Mucosa of descending colon (tissue), 3 donors: ENCODE data around the gene HEXIM1. TPM values are rescaled to one million over a fixed set of nuclear protein-coding genes. Genes with fewer than 3 reads are reported as not detected.
A peak's percentile ranks its signal among the peaks of the same experiment; 100 is the strongest.

Experiments
- ATAC-seq: fragments of 200-7000 bp; cut with Tn5 transposase; one replicate; pipeline ENCODE4 v1.9.1; 2020; ENCODE audit warnings: mild to moderate bottlenecking, moderate library complexity
- DNase-seq, 3 donors: peaks; one replicate each; pipeline ENCODE4 v3.0.0-alpha.2; 2020
- H3K36me3 ChIP-seq: fragments of 200-600 bp; one replicate; pipeline ENCODE4 v1.8.0; 2021; ENCODE audit warnings: low read depth, mild to moderate bottlenecking
- H3K4me1 ChIP-seq: fragments of 200-600 bp; one replicate; pipeline ENCODE4 v1.8.0; 2021; ENCODE audit warnings: low read depth, mild to moderate bottlenecking
- H3K4me3 ChIP-seq: fragments of 200-600 bp; one replicate; pipeline ENCODE4 v1.8.0; 2021; ENCODE audit warnings: mild to moderate bottlenecking
- H3K9me3 ChIP-seq: fragments of 200-600 bp; one replicate; pipeline ENCODE4 v1.8.0; 2021; ENCODE audit warnings: mild to moderate bottlenecking
- CTCF ChIP-seq: fragments of 200-600 bp; IDR thresholded peaks from one replicate; pipeline ENCODE4 v1.8.0; 2022; ENCODE audit warnings: antibody characterized with exemption, mild to moderate bottlenecking
- intact Hi-C, 2 donors: fragments of 100-400 bp; cut with DNase I in 1 of 2; cut with micrococcal nuclease in 1 of 2; formaldehyde crosslinking; loops; one replicate each; pipeline versions ENCODE4 v1.11.0 to v1.11.1; 2022; cut with DNase I, micrococcal nuclease
- total RNA-seq, 3 donors: library from RNA; stranded (reverse); fragmentation: NEBNext Ultra II Directional in 2 of 3; extraction: Animal tissue kit (Norgen Biotek cat#: 25700) in 2 of 3; gene quantifications; one replicate each; pipeline versions ENCODE4 v1.2.1 to v1.2.4, GENCODE V29; 2021 to 2023
- donor health status: DM: no; HTN: no; CAD: no; lungs with moderate emphysema.
- donor health status: DM: no; HTN: no; CAD: no.
- donor health status: DM: no; HTN: yes; CAD: no.

HEXIM1 gene
- total RNA-seq, 3 donors from 2014 or later = 36.7 to 98.2 (median 37.0) TPM

GRCh38 chr17:45170280-45170930 is 22.1 kb downstream of the HEXIM1 start:
- no peak for TF ChIP-seq CTCF
- no peak for ATAC-seq
- Histone ChIP-seq H3K36me3 (no peaks in the 10 kb centered on the region), H3K4me1 (peaks cover 27% of the 10 kb centered on the region), H3K4me3 (no peak overlapping the region), H3K9me3 (no peaks in the 10 kb centered on the region)
- DNase-seq = no peak
- intact Hi-C loops = no loop called here

GRCh38 chr17:45170931-45171337 is 22.7 kb downstream of the HEXIM1 start:
- peak; percentile 49 to 72 (median 50) for DNase-seq
- Histone ChIP-seq H3K4me3 (no peak overlapping the region), H3K4me1 (peaks cover 29% of the 10 kb centered on the region), H3K9me3 (no peaks in the 10 kb centered on the region), H3K36me3 (no peaks in the 10 kb centered on the region)
- intact Hi-C loops = no loop called here
- no peak for TF ChIP-seq CTCF
- ATAC-seq = peak; percentile 60

- TF ChIP-seq CTCF = no peak
- peaks cover 35% of the 10 kb centered on the region for H3K4me1 ChIP-seq
Observed at GRCh38 chr17:45171338-45172231, 23.3 kb downstream of the HEXIM1 start.

GRCh38 chr17:45172232-45172540 is 23.9 kb downstream of the HEXIM1 start:
- no peak overlapping the region for H3K4me3 ChIP-seq
- no peaks in the 10 kb centered on the region for H3K9me3 ChIP-seq
- peaks cover 36% of the 10 kb centered on the region for H3K4me1 ChIP-seq
- H3K36me3 ChIP-seq = no peaks in the 10 kb centered on the region
- intact Hi-C loops = no loop called here
- no peak for ATAC-seq
- no peak for TF ChIP-seq CTCF
- no peak for DNase-seq

More at GRCh38 chr17:45171338-45172231, 23.3 kb downstream of the HEXIM1 start:
- peak; percentile 59 for ATAC-seq
- Histone ChIP-seq H3K4me3 (no peak overlapping the region), H3K36me3 (no peaks in the 10 kb centered on the region), H3K9me3 (no peaks in the 10 kb centered on the region)
- DNase-seq = peak; percentile 60 to 64 (median 62)
- intact Hi-C loops = no loop called here

GRCh38 chr17:45172541-45173286 is 24.4 kb downstream of the HEXIM1 start:
- H3K4me1 ChIP-seq = peaks cover 36% of the 10 kb centered on the region
- peak; percentile 74 for ATAC-seq
- no peak overlapping the region for H3K4me3 ChIP-seq
- intact Hi-C loops = no loop called here
- TF ChIP-seq CTCF = no peak
- H3K36me3 ChIP-seq = no peaks in the 10 kb centered on the region
- no peaks in the 10 kb centered on the region for H3K9me3 ChIP-seq
- DNase-seq = peak; percentile 79 to 82 (median 81)
